Keratinocyte (primary cell): ENCODE measurements around the gene MSX2. TPM values are rescaled to one million over a fixed set of nuclear protein-coding genes. Genes with fewer than 3 reads are reported as not detected.

Experiments used
- DNase-seq: peaks from one replicate; pipeline ENCODE4 v3.0.0-alpha.2; 2011; ENCODE audit warnings: low read depth, missing footprints, low spot score
- FAIRE-seq: peaks from 2 replicates; lab custom pipeline; 2011; peaks lifted over from hg19 to GRCh38; lab: Jason Lieb, UNC
- H2AFZ ChIP-seq: 2 replicates; pipeline ENCODE4 v1.6.0; 2012; ENCODE audit warnings: low read length, control low read depth, inconsistent platforms; ENCODE audit not compliant: control insufficient read depth
- H3K27ac ChIP-seq: 2 replicates; pipeline ENCODE4 v1.5.1; 2011; ENCODE audit warnings: low read length; ENCODE audit not compliant: control insufficient read depth, insufficient read depth
- H3K27me3 ChIP-seq: 3 replicates; pipeline ENCODE4 v1.6.0; 2011; ENCODE audit warnings: low read length; ENCODE audit not compliant: control insufficient read depth, insufficient read depth; ENCODE audit errors: extremely low read depth
- H3K36me3 ChIP-seq, 2 experiments: 2 replicates in 1 of 2; 3 replicates in 1 of 2; pipeline ENCODE4 v1.5.1; 2011; ENCODE audit warnings: low read length in 2 of 2, mild to moderate bottlenecking in 1 of 2; ENCODE audit not compliant: control insufficient read depth in 2 of 2, insufficient read depth in 2 of 2; ENCODE audit errors: extremely low read depth in 1 of 2
- H3K4me1 ChIP-seq: 3 replicates; pipeline ENCODE4 v1.5.1; 2011; ENCODE audit warnings: low read length; ENCODE audit not compliant: control insufficient read depth, insufficient read depth; ENCODE audit errors: extremely low read depth
- H3K4me2 ChIP-seq: 3 replicates; pipeline ENCODE4 v1.6.0; 2011; ENCODE audit warnings: low read depth, low read length; ENCODE audit not compliant: control insufficient read depth, insufficient read depth; ENCODE audit errors: extremely low read depth
- H3K4me3 ChIP-seq, 3 experiments: fragments of 200-600 bp in 1 of 3; sonication (generic) in 1 of 3; 2 replicates in 2 of 3; 3 replicates in 1 of 3; pipeline ENCODE4 v1.5.1; 2011 to 2016; ENCODE audit warnings: low read length in 3 of 3, mild to moderate bottlenecking in 3 of 3, control low read depth in 2 of 3, inconsistent platforms in 1 of 3, low read depth in 1 of 3, mixed read lengths in 1 of 3, mixed run types in 1 of 3, moderate library complexity in 1 of 3; ENCODE audit not compliant: control insufficient read depth in 2 of 3, insufficient read depth in 2 of 3; ENCODE audit errors: extremely low read depth in 1 of 3
- H3K79me2 ChIP-seq: 2 replicates; pipeline ENCODE4 v1.6.0; 2012; ENCODE audit warnings: low read length; ENCODE audit not compliant: control insufficient read depth, insufficient read depth
- H3K9ac ChIP-seq: 3 replicates; pipeline ENCODE4 v1.6.0; 2011; ENCODE audit warnings: low read length; ENCODE audit not compliant: control insufficient read depth, insufficient read depth; ENCODE audit errors: extremely low read depth
- H3K9me1 ChIP-seq: 3 replicates; pipeline ENCODE4 v1.6.0; 2011; ENCODE audit warnings: low read length; ENCODE audit not compliant: control insufficient read depth, insufficient read depth; ENCODE audit errors: extremely low read depth
- H3K9me3 ChIP-seq: 2 replicates; pipeline ENCODE4 v1.5.1; 2012; ENCODE audit warnings: low read depth, low read length; ENCODE audit not compliant: control insufficient read depth
- H4K20me1 ChIP-seq: 3 replicates; pipeline ENCODE4 v1.6.0; 2011; ENCODE audit warnings: low read length; ENCODE audit not compliant: control insufficient read depth, insufficient read depth; ENCODE audit errors: extremely low read depth
- EZH2 ChIP-seq: IDR thresholded peaks from one replicate; pipeline ENCODE4 v1.6.1; 2012; ENCODE audit warnings: inconsistent platforms, mild to moderate bottlenecking, low read length, moderate library complexity
- dilution Hi-C: fragments of 300-500 bp; cut with MboI; formaldehyde crosslinking; loops from one replicate; pipeline ENCODE4 v1.7.0; 2020; ENCODE audit warnings: low sequenced_read_pairs; ENCODE audit not compliant: extremely low pct_ligation_motif_present
- polyA plus RNA-seq, 5 experiments: library from polyadenylated mRNA; depleted of rRNA in 3 of 5; stranded (reverse) in 3 of 5; stranded (forward) in 1 of 5; unstranded in 1 of 5; fragments of >200 nt; gene quantifications; 1 replicate in 1 of 5; 2 replicates in 3 of 5; 3 replicates in 1 of 5; pipeline versions ENCODE4 v1.2.1 to v1.2.3, GENCODE V29; 2011 to 2012; ENCODE audit warnings: missing spikeins in 2 of 5, low read depth in 1 of 5, low replicate concordance in 1 of 5
- TF ChIP-seq, protein P1 (sequence below), 3 experiments: IDR thresholded peaks in 1 of 3; conservative IDR thresholded peaks in 1 of 3; optimal IDR thresholded peaks in 1 of 3; 2 replicates in 2 of 3; 3 replicates in 1 of 3; pipeline versions ENCODE3 to v1.5.1; 2011; ENCODE audit warnings: low read length in 3 of 3, mild to moderate bottlenecking in 3 of 3, moderate library complexity in 2 of 3, control low read depth in 1 of 3, inconsistent platforms in 1 of 3; ENCODE audit not compliant: insufficient read depth in 2 of 3; ENCODE audit errors: extremely low read depth in 1 of 3

The MSX2 gene
- polyA plus RNA-seq, 1 donor (not counting 4 experiments of a cell fraction or from before 2014, with no cell fraction given), result 2.7 TPM

GRCh38 chr5:174708476-174709207 lies 15.7 kb upstream of the MSX2 start:
- dilution Hi-C loops, result no loop called here
- FAIRE-seq, result no peak
- peaks cover 4% of the 10 kb centered on the region for H3K27me3 ChIP-seq

DNA sequence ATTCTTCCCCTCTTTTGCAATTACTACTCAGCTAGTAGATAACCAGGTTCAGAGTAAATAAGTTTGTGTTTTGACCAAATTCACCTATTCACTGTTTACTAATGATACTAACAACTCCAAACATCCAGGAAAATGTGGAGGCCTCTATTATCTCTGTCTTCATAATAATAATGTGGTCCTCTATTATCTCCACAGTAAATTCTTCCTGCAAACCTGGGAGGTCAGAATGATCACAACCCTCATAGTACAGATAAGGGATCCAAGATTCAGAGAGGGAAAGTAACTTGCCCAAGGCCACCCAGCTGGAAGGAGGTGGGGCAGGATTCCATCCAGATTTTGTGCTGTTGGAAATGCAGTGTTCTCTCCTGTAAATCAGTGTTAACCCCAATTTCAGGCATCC lies 9.6 kb upstream of the MSX2 start:
- dilution Hi-C loops, result no loop called here
- H3K79me2 ChIP-seq, result no peaks in the 10 kb centered on the region
- H3K36me3 ChIP-seq, result no peaks in the 10 kb centered on the region
- DNase-seq, result no peak
- TF ChIP-seq, protein P1, sequence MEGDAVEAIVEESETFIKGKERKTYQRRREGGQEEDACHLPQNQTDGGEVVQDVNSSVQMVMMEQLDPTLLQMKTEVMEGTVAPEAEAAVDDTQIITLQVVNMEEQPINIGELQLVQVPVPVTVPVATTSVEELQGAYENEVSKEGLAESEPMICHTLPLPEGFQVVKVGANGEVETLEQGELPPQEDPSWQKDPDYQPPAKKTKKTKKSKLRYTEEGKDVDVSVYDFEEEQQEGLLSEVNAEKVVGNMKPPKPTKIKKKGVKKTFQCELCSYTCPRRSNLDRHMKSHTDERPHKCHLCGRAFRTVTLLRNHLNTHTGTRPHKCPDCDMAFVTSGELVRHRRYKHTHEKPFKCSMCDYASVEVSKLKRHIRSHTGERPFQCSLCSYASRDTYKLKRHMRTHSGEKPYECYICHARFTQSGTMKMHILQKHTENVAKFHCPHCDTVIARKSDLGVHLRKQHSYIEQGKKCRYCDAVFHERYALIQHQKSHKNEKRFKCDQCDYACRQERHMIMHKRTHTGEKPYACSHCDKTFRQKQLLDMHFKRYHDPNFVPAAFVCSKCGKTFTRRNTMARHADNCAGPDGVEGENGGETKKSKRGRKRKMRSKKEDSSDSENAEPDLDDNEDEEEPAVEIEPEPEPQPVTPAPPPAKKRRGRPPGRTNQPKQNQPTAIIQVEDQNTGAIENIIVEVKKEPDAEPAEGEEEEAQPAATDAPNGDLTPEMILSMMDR (optimal IDR thresholded peaks at IDR 0.05 in 1 of 3, IDR thresholded peaks at IDR 0.05 in 1 of 3, conservative IDR thresholded peaks at IDR 0.05 in 1 of 3; ENCODE audit: extremely low read depth in 1 of 3, insufficient read depth in 2 of 3, low read length in 3 of 3), result no peak
- no peak for TF ChIP-seq EZH2
- FAIRE-seq, result no peak
- H3K4me2 ChIP-seq, result no peak overlapping the region
- no peaks in the 10 kb centered on the region for H3K4me1 ChIP-seq
- H3K9me3 ChIP-seq, result no peaks in the 10 kb centered on the region
- no peak overlapping the region for H3K4me3 ChIP-seq
- H3K9me1 ChIP-seq, result no peaks in the 10 kb centered on the region
- H3K27ac ChIP-seq, result no peak overlapping the region
- no peak overlapping the region for H3K9ac ChIP-seq
- no peaks in the 10 kb centered on the region for H4K20me1 ChIP-seq
- H2AFZ ChIP-seq, result no peak overlapping the region
- peaks cover 12% of the 10 kb centered on the region for H3K27me3 ChIP-seq

More at GRCh38 chr5:174708476-174709207, 15.7 kb upstream of the MSX2 start:
- Histone ChIP-seq H3K79me2 (no peaks in the 10 kb centered on the region), H3K27ac (no peak overlapping the region), H3K4me1 (no peaks in the 10 kb centered on the region), H3K4me2 (no peak overlapping the region), H2AFZ (no peak overlapping the region), H4K20me1 (no peaks in the 10 kb centered on the region), H3K36me3 (no peaks in the 10 kb centered on the region), H3K9me1 (no peaks in the 10 kb centered on the region), H3K4me3 (no peak overlapping the region), H3K9ac (no peak overlapping the region), H3K9me3 (no peaks in the 10 kb centered on the region)
- TF ChIP-seq, protein P1 (optimal IDR thresholded peaks at IDR 0.05 in 1 of 3, IDR thresholded peaks at IDR 0.05 in 1 of 3, conservative IDR thresholded peaks at IDR 0.05 in 1 of 3; ENCODE audit: extremely low read depth in 1 of 3, insufficient read depth in 2 of 3, low read length in 3 of 3), result no peak
- TF ChIP-seq EZH2, result no peak
- DNase-seq, result no peak
